Rectal smooth muscle tissue (tissue), 1 donor: ENCODE results near the gene DDX5.

Experiments
- H3K27ac ChIP-seq: one replicate; pipeline ENCODE4 v1.7.0; 2013; ENCODE audit warnings: low read depth, low read length, inconsistent platforms
- H3K27me3 ChIP-seq: one replicate; pipeline ENCODE4 v1.7.0; 2013; ENCODE audit warnings: low read length; ENCODE audit not compliant: control insufficient read depth, insufficient read depth
- H3K36me3 ChIP-seq: one replicate; pipeline ENCODE4 v1.7.0; 2013; ENCODE audit warnings: low read length; ENCODE audit not compliant: control insufficient read depth, insufficient read depth
- H3K4me1 ChIP-seq: one replicate; pipeline ENCODE4 v1.7.0; 2013; ENCODE audit warnings: low read length; ENCODE audit not compliant: control insufficient read depth, insufficient read depth
- H3K4me3 ChIP-seq: one replicate; pipeline ENCODE4 v1.7.0; 2013; ENCODE audit warnings: low read length
- H3K9ac ChIP-seq: one replicate; pipeline ENCODE4 v1.7.0; 2013; ENCODE audit warnings: low read length

DDX5 gene

GRCh38 chr17:64533784-64534183 is 27.7 kb upstream of the DDX5 start:
- no peaks in the 10 kb centered on the region for H3K27me3 ChIP-seq
- H3K36me3 ChIP-seq: peaks cover 53% of the 10 kb centered on the region
- H3K9ac ChIP-seq: no peak overlapping the region
- H3K4me3 ChIP-seq: no peak overlapping the region
- no peak overlapping the region for H3K27ac ChIP-seq
- H3K4me1 ChIP-seq: no peaks in the 10 kb centered on the region

GRCh38 chr17:64532409-64532808 is 26.3 kb upstream of the DDX5 start:
- H3K4me3 ChIP-seq: no peak overlapping the region
- H3K4me1 ChIP-seq: no peaks in the 10 kb centered on the region
- H3K36me3 ChIP-seq: peaks cover 57% of the 10 kb centered on the region
- no peaks in the 10 kb centered on the region for H3K27me3 ChIP-seq
- H3K9ac ChIP-seq: no peak overlapping the region
- H3K27ac ChIP-seq: no peak overlapping the region

GRCh38 chr17:64531955-64532371 is 25.9 kb upstream of the DDX5 start:
- H3K36me3 ChIP-seq: peaks cover 58% of the 10 kb centered on the region
- no peak overlapping the region for H3K27ac ChIP-seq
- no peaks in the 10 kb centered on the region for H3K27me3 ChIP-seq
- no peaks in the 10 kb centered on the region for H3K4me1 ChIP-seq
- H3K9ac ChIP-seq: no peak overlapping the region
- no peak overlapping the region for H3K4me3 ChIP-seq

- Histone ChIP-seq H3K9ac (no peak overlapping the region), H3K4me3 (no peak overlapping the region), H3K27me3 (no peaks in the 10 kb centered on the region), H3K4me1 (no peaks in the 10 kb centered on the region), H3K36me3 (peaks cover 52% of the 10 kb centered on the region), H3K27ac (no peak overlapping the region)
Measured at GRCh38 chr17:64529221-64529620, 23.1 kb upstream of the DDX5 start.

GRCh38 chr17:64527914-64528313 is 21.8 kb upstream of the DDX5 start:
- Histone ChIP-seq H3K27ac (no peak overlapping the region), H3K4me1 (no peaks in the 10 kb centered on the region), H3K4me3 (no peak overlapping the region), H3K9ac (no peak overlapping the region), H3K36me3 (peaks cover 48% of the 10 kb centered on the region), H3K27me3 (no peaks in the 10 kb centered on the region)

GRCh38 chr17:64520359-64520758 is 14.3 kb upstream of the DDX5 start:
- no peak overlapping the region for H3K4me3 ChIP-seq
- no peak overlapping the region for H3K9ac ChIP-seq
- H3K36me3 ChIP-seq: peaks cover 21% of the 10 kb centered on the region
- no peak overlapping the region for H3K27ac ChIP-seq
- H3K27me3 ChIP-seq: no peaks in the 10 kb centered on the region
- H3K4me1 ChIP-seq: no peaks in the 10 kb centered on the region

GRCh38 chr17:64519601-64520000 is 13.5 kb upstream of the DDX5 start:
- no peaks in the 10 kb centered on the region for H3K4me1 ChIP-seq
- peaks cover 20% of the 10 kb centered on the region for H3K36me3 ChIP-seq
- no peak overlapping the region for H3K9ac ChIP-seq
- H3K4me3 ChIP-seq: no peak overlapping the region
- H3K27me3 ChIP-seq: no peaks in the 10 kb centered on the region
- no peak overlapping the region for H3K27ac ChIP-seq

- H3K9ac ChIP-seq: no peak overlapping the region
- H3K4me1 ChIP-seq: no peaks in the 10 kb centered on the region
- H3K27me3 ChIP-seq: no peaks in the 10 kb centered on the region
- H3K4me3 ChIP-seq: no peak overlapping the region
- H3K36me3 ChIP-seq: peaks cover 18% of the 10 kb centered on the region
- H3K27ac ChIP-seq: no peak overlapping the region
Measured at GRCh38 chr17:64515829-64516228, 9.7 kb upstream of the DDX5 start.

- H3K9ac ChIP-seq: no peak overlapping the region
- no peak overlapping the region for H3K27ac ChIP-seq
- H3K36me3 ChIP-seq: peaks cover 15% of the 10 kb centered on the region
- no peak overlapping the region for H3K4me3 ChIP-seq
- H3K4me1 ChIP-seq: no peaks in the 10 kb centered on the region
- no peaks in the 10 kb centered on the region for H3K27me3 ChIP-seq
Measured at GRCh38 chr17:64515419-64515818, 9.3 kb upstream of the DDX5 start.

GRCh38 chr17:64509179-64509578 is 3.1 kb upstream of the DDX5 start:
- no peak overlapping the region for H3K9ac ChIP-seq
- H3K27me3 ChIP-seq: no peaks in the 10 kb centered on the region
- H3K4me3 ChIP-seq: no peak overlapping the region
- H3K27ac ChIP-seq: no peak overlapping the region
- peaks cover 21% of the 10 kb centered on the region for H3K4me1 ChIP-seq
- peaks cover 9% of the 10 kb centered on the region for H3K36me3 ChIP-seq

- H3K4me3 ChIP-seq: no peak overlapping the region
- H3K36me3 ChIP-seq: peaks cover 14% of the 10 kb centered on the region
- no peaks in the 10 kb centered on the region for H3K27me3 ChIP-seq
- peaks cover 26% of the 10 kb centered on the region for H3K4me1 ChIP-seq
- no peak overlapping the region for H3K27ac ChIP-seq
- no peak overlapping the region for H3K9ac ChIP-seq
Measured at GRCh38 chr17:64508683-64509082, 2.6 kb upstream of the DDX5 start.

GRCh38 chr17:64507413-64507782 is 1.3 kb upstream of the DDX5 start:
- H3K4me3 ChIP-seq: peak overlapping the region; percentile 92
- H3K27ac ChIP-seq: peak overlapping the region; percentile 99
- H3K36me3 ChIP-seq: peaks cover 27% of the 10 kb centered on the region
- H3K9ac ChIP-seq: peak overlapping the region; percentile 91
- H3K27me3 ChIP-seq: no peaks in the 10 kb centered on the region
- peaks cover 39% of the 10 kb centered on the region for H3K4me1 ChIP-seq

GRCh38 chr17:64506576-64507412 is 705 bp upstream of the DDX5 start, which contains the start of gene CEP95:
TSS of gene CEP95 (plus strand) at chr17:64506977. CDS start at chr17:64507098, 121 bp downstream.
- Histone ChIP-seq H3K27ac (peak within 1 kb of the TSS; percentile 99), H3K4me1 (peaks cover 42% of the 10 kb centered on the region), H3K9ac (peak within 1 kb of the TSS; percentile 97), H3K36me3 (peaks cover 29% of the 10 kb centered on the region), H3K27me3 (no peaks in the 10 kb centered on the region), H3K4me3 (peak within 1 kb of the TSS; percentile 92)
